Measurements from ENCODE around the gene PSMA5.
"Not testable (repeated sequence)": the region's sequence is repeated elsewhere in the genome, so short reads cannot be mapped to it uniquely, and the experiment has no call there.

The PSMA5 gene

DNA sequence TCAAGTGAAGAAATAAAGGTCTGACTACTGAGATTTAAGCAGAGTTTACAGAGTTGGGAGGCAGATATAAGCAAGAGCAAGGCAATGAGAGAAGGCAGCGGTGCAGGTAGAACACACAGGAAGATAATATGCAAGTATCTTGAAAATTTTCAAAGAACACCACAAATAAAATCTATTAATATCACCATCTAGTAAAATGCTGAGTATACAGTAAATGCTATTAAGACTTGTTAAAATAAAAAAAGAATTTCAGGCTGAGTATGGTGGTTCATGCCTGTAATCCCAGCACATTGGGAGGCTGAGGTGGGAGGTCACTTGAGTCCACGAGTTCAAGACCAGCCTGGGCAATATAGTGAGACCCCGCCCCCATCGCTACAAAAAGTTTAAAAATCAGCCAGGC, 48.5 kb downstream of the PSMA5 start:
- TF ChIP-seq, protein P1, sequence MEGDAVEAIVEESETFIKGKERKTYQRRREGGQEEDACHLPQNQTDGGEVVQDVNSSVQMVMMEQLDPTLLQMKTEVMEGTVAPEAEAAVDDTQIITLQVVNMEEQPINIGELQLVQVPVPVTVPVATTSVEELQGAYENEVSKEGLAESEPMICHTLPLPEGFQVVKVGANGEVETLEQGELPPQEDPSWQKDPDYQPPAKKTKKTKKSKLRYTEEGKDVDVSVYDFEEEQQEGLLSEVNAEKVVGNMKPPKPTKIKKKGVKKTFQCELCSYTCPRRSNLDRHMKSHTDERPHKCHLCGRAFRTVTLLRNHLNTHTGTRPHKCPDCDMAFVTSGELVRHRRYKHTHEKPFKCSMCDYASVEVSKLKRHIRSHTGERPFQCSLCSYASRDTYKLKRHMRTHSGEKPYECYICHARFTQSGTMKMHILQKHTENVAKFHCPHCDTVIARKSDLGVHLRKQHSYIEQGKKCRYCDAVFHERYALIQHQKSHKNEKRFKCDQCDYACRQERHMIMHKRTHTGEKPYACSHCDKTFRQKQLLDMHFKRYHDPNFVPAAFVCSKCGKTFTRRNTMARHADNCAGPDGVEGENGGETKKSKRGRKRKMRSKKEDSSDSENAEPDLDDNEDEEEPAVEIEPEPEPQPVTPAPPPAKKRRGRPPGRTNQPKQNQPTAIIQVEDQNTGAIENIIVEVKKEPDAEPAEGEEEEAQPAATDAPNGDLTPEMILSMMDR (conservative IDR thresholded peaks at IDR 0.05; ENCODE audit: low read depth, low read length) = no peak
- H3K4me3 ChIP-seq (ENCODE audit: low read length) = no peak overlapping the region
- no peak for DNase-seq (ENCODE audit: low read depth)

DNA sequence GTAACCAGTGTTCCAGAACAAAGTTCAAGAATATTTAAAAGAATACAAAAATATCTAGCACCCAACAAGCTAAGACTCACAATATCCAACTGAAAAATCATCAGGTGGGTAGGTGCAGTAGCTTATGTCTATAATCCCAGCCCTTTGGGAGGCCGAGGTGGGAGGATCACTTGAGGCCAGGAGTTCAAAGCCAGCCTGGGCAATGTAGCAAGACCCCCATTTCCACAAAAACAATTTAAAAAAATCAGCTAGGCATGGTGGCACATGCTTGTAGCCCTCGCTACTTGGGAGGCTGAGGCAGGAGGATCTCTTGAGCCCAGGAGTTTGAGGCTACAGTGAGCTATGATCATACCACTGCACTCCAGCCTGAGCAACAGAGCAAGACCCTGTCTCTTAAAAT, 52.6 kb downstream of the PSMA5 start:
- H3K4me3 ChIP-seq (ENCODE audit: low read length); DNase-seq (ENCODE audit: low read depth): not testable (repeated sequence)

DNA sequence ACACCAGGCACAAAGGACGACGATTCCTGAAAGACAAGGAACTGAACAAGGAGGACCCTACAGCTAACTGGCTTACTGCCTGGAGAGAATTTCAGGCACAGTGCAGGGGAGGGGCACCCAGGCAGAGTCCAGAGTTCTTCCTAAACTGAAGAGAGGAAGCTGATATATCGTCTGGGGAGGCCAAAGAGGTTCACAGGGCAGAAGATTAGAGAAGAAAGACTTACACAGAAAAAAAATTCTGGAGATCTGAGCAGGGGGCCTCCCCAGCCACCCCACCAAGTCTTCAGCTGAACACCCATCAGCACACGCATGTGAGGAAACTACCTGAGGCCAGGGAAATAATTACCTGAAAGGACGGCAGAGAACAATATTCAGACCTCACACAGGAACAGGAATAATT, 53.1 kb downstream of the PSMA5 start:
- TF ChIP-seq, protein P1 (conservative IDR thresholded peaks at IDR 0.05; ENCODE audit: low read depth, low read length) = no peak
- no peak overlapping the region for H3K4me3 ChIP-seq (ENCODE audit: low read length)
- DNase-seq (ENCODE audit: low read depth) = no peak

DNA sequence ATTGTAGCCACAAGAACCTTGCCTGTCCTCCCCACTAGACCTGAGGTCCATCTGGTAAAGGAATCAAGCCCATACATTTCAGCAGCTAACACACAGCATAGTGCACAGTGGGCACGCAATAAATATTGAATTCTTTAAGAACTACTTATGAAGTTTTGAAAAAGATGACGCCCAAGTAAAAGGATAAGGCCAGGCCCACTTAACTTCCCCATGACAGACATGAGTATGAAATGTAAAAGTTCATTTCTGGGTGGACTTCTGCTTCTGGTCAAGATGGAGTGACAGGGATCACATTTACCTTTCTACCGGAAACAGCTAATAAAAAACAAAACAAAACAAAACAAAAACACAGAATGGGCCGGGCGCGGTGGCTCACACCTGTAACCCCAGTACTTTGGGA, 54.0 kb downstream of the PSMA5 start:
- H3K4me3 ChIP-seq (ENCODE audit: low read length) = no peak overlapping the region
- DNase-seq (ENCODE audit: low read depth) = no peak
- TF ChIP-seq, protein P1 (conservative IDR thresholded peaks at IDR 0.05; ENCODE audit: low read depth, low read length) = no peak

DNA sequence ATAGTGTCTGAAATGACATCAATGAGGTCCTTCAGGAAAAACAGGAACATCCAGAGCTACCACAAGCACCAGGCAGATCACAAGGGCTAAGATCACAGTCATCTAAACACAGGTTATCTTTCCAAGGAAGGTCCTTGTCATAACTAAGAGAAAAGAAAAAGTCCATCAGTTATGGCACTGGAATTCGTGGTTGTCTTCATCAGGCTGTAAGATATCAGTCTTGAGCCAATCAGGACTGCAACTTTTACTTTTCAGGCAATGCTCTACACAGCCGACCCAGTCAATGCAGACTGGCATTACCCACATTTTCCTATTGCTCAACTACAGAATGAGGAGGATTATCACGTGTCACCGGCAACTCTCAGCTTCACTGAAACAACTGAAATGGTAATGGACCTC, 54.9 kb downstream of the PSMA5 start:
- TF ChIP-seq, protein P1 (conservative IDR thresholded peaks at IDR 0.05; ENCODE audit: low read depth, low read length) = no peak
- DNase-seq (ENCODE audit: low read depth) = no peak
- peak overlapping the region; percentile 36 for H3K4me3 ChIP-seq (ENCODE audit: low read length)

DNA sequence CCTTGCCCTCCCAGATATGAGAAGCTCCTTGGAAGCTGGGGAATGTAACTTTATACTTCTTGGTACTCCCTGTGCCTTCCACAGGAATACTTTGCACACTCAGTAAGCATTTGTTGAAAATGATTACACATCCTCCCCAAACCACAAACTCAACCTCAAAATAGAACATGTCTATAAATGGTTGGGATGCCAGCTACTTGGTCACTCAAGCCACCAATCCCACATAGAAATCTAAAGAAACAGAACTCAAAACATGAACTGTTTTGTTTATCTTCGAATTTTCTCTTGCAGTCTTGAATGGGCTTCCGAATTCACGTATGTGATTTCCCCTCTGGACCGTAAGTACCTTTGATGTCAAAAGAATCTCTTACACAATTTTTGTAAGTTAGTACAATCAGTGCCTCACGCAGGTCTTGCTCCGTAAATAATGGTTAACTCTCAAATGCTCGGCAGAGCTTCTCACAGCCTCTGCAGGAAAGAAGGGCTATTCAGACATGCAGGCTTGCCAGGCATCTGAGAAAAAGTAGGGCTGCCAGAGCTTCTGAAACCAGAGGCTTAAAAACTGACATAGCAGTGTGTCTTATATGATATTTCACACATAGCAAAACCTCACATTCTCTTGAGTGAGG, 55.4 kb downstream of the PSMA5 start:
- TF ChIP-seq, protein P1 (conservative IDR thresholded peaks at IDR 0.05; ENCODE audit: low read depth, low read length) = no peak
- H3K4me3 ChIP-seq (ENCODE audit: low read length) = peak overlapping the region; percentile 36
- DNase-seq (ENCODE audit: low read depth) = peak; percentile 80

DNA sequence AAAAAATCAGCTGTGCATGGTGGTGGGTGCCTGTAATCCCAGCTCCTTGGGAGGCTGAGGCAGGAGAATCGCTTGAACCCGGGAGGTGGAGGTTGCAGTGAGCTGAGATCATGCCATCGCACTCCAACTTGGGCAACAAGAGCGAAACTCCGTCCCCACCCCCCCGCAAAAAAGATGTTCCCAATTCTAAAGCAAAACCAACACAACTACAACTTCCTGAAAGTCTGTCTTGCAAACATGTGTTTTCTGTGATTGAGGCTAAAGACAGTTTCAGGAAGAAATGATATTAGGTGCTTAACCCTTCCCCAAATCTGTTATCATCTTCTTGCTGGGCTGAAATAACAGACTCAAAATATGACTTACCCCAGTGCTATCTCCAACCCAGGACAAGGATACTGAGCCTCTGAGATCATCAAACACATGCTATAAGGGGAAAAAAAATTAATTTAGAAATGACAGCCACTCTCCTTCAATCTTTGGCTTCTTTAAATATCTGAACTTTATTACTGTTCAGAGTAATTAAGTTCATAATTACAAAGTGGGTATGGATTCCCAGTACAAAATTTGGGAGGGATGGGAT, 57.0 kb downstream of the PSMA5 start:
- TF ChIP-seq, protein P1 (conservative IDR thresholded peaks at IDR 0.05; ENCODE audit: low read depth, low read length) = no peak
- H3K4me3 ChIP-seq (ENCODE audit: low read length) = no peak overlapping the region
- no peak for DNase-seq (ENCODE audit: low read depth)

All from retinal pigment epithelial cell (primary cell).